CD4-positive, alpha-beta memory T cell (primary cell): Measurements from ENCODE around the gene PABPC1L2A. TPM values are rescaled to one million over a fixed set of nuclear protein-coding genes. Genes with fewer than 3 reads are reported as not detected.
A peak's percentile ranks its signal among the peaks of the same experiment; 100 is the strongest.
"Not testable (repeated sequence)": the region's sequence is repeated elsewhere in the genome, so short reads cannot be mapped to it uniquely, and the experiment has no call there.

Experiments used
- CTCF ChIA-PET: fragments of 350-600 bp; sonication (Branson Sonifier 250); formaldehyde crosslinking; loops from one replicate; lab custom pipeline; 2021; ENCODE audit warnings: inconsistent platforms; ENCODE audit not compliant: partially characterized antibody; lab: Charles Lee
- POLR2A ChIA-PET: fragments of 350-600 bp; sonication (Branson Sonifier 250); formaldehyde crosslinking; loops from one replicate; lab custom pipeline; 2021; ENCODE audit not compliant: partially characterized antibody; lab: Charles Lee
- DNase-seq, 5 donors: peaks; one replicate each; pipeline versions ENCODE4 v3.0.0 to v3.0.0-alpha.2; 2020 to 2022; ENCODE audit warnings: mixed read lengths in 1 of 5
- H3K27ac ChIP-seq: one replicate; pipeline ENCODE4 v1.7.0; 2013; ENCODE audit warnings: low read depth, low read length
- H3K27me3 ChIP-seq: 2 replicates; pipeline ENCODE4 v1.7.0; 2013; ENCODE audit warnings: mild to moderate bottlenecking, low read length, moderate library complexity; ENCODE audit not compliant: insufficient read depth
- H3K36me3 ChIP-seq: 2 replicates; pipeline ENCODE4 v1.7.0; 2013; ENCODE audit warnings: mild to moderate bottlenecking, low read length, moderate library complexity; ENCODE audit not compliant: insufficient read depth
- H3K4me1 ChIP-seq: 2 replicates; pipeline ENCODE4 v1.7.0; 2013; ENCODE audit warnings: mild to moderate bottlenecking, low read length, moderate library complexity; ENCODE audit not compliant: insufficient read depth
- H3K4me3 ChIP-seq, 2 donors: one replicate each; pipeline ENCODE4 v1.7.0; 2013; ENCODE audit warnings: low read length in 2 of 2, mild to moderate bottlenecking in 1 of 2
- H3K9me3 ChIP-seq, 2 donors: one replicate each; pipeline ENCODE4 v1.7.0; 2013; ENCODE audit warnings: low read length in 2 of 2, control low read depth in 1 of 2; ENCODE audit not compliant: control insufficient read depth in 1 of 2
- H3K27ac Mint-ChIP-seq, 7 donors: one replicate each; pipeline ENCODE4 v1.8.0; 2020 to 2021; ENCODE audit warnings: mixed read lengths in 7 of 7, mild to moderate bottlenecking in 6 of 7, inconsistent platforms in 3 of 7, moderate library complexity in 3 of 7
- H3K27me3 Mint-ChIP-seq, 2 donors: one replicate each; pipeline ENCODE4 v1.8.0; 2020 to 2021; ENCODE audit warnings: mixed read lengths in 2 of 2
- H3K36me3 Mint-ChIP-seq, 2 donors: one replicate each; pipeline ENCODE4 v1.8.0; 2020 to 2021; ENCODE audit warnings: mixed read lengths in 2 of 2, inconsistent platforms in 1 of 2, mild to moderate bottlenecking in 1 of 2
- H3K4me1 Mint-ChIP-seq, 4 donors: one replicate each; pipeline ENCODE4 v1.8.0; 2020 to 2021; ENCODE audit warnings: mixed read lengths in 4 of 4, mild to moderate bottlenecking in 1 of 4
- H3K4me3 Mint-ChIP-seq, 8 donors: one replicate each; pipeline ENCODE4 v1.8.0; 2020 to 2021; ENCODE audit warnings: mixed read lengths in 8 of 8, mild to moderate bottlenecking in 7 of 8, moderate library complexity in 6 of 8, inconsistent platforms in 3 of 8
- H3K9me3 Mint-ChIP-seq, 8 donors: one replicate each; pipeline ENCODE4 v1.8.0; 2020 to 2021; ENCODE audit warnings: mixed read lengths in 8 of 8, mild to moderate bottlenecking in 5 of 8, inconsistent platforms in 3 of 8, moderate library complexity in 1 of 8
- intact Hi-C: fragments of 100-400 bp; cut with micrococcal nuclease; formaldehyde crosslinking; loops from one replicate; pipeline ENCODE4 v1.15.1; 2023
- polyA plus RNA-seq, 2 donors: library from polyadenylated mRNA; unstranded; fragments of 300-500 nt; fragmentation: Illumina TruSeq; gene quantifications; one replicate each; pipeline ENCODE4 v1.2.3, GENCODE V29; 2021
- total RNA-seq, 2 experiments: library from RNA; stranded (reverse); gene quantifications; one replicate each; pipeline ENCODE4 v1.2.3, GENCODE V29; 2021

PABPC1L2A gene
- total and polyA plus RNA-seq, 4 experiments from 2014 or later: not detected

DNA sequence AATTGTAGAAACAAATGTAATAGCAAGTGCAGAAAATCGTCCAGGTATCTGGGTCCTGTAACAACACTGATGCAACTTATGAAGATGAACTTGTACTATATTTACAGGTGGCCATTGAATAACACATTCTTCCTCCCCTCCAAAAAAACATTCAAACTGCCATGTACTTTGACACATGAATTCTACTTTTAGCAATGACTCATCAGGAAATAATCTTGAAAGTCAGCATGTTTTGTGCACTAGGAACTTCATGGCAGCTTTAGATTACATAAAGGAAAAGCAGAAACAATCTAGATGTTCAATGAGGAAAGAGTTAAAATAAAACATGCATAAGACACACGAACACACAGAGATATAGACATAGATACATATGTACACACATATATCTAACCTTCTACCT lies 2.5 kb downstream of the PABPC1L2A start:
- no peaks in the 10 kb centered on the region for H3K36me3 Mint-ChIP-seq
- intact Hi-C loops: no loop called here
- Histone ChIP-seq H3K27ac (no peak overlapping the region), H3K4me1 (no peaks in the 10 kb centered on the region), H3K27me3 (no peaks in the 10 kb centered on the region), H3K4me3 (no peak overlapping the region), H3K9me3 (no peaks in the 10 kb centered on the region), H3K36me3 (no peaks in the 10 kb centered on the region)
- H3K4me1 Mint-ChIP-seq: no peaks in the 10 kb centered on the region
- H3K9me3 Mint-ChIP-seq: peaks cover 0 to 4% (median 0%) of the 10 kb centered on the region in 8 donors
- peaks cover 5 to 7% of the 10 kb centered on the region in 2 donors for H3K27me3 Mint-ChIP-seq
- no peak overlapping the region for H3K4me3 Mint-ChIP-seq
- no peak overlapping the region for H3K27ac Mint-ChIP-seq
- ChIA-PET POLR2A (no interaction called here), CTCF (no interaction called here)
- DNase-seq: no peak

DNA sequence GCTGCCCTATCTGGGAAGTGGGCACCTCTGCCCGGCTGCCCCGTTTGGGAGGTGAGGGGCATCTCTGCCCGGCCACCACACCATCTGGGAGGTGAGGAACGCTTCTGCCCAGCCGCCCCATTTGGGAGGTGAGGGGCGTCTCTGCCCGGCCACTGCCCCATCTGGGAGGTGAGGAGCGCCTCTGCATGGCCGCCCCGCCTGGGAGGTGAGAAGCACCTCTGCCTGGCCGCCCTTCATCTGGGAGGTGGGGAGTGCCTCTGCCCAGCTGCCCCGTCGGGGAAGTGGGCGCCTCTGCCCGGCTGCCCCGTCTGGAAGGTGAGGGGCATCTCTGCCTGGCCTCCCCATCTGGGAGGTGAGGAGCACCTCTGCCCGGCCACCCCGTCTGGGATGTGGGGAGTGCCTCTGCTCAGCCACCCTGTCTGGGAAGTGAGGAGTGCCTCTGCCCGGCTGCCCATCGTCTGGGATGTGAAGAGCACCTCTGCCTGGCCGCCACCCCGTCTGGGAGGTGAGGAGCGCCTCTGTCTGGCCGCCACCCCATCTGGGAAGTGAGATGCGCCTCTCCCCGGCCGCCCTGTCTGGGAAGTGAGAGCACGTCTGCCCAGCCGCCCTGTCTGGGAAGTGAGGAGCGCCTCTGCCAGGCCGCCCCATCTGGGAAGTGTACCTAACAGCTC lies 9.8 kb downstream of the PABPC1L2A start:
- CTCF ChIA-PET: no interaction called here
- Histone ChIP-seq H3K27ac (no peak overlapping the region), H3K9me3 (no peaks in the 10 kb centered on the region), H3K27me3 (no peaks in the 10 kb centered on the region), H3K4me1 (no peaks in the 10 kb centered on the region), H3K4me3 (no peak overlapping the region), H3K36me3 (no peaks in the 10 kb centered on the region)
- peak in 1 of 5 donors; percentile 36 for DNase-seq
- no peak overlapping the region for H3K4me3 Mint-ChIP-seq
- intact Hi-C loops: no loop called here
- H3K9me3 Mint-ChIP-seq: peaks cover 0 to 23% (median 9%) of the 10 kb centered on the region in 8 donors
- H3K4me1 Mint-ChIP-seq: no peaks in the 10 kb centered on the region
- H3K36me3 Mint-ChIP-seq: no peaks in the 10 kb centered on the region
- H3K27ac Mint-ChIP-seq: no peak overlapping the region
- peaks cover 0 to 1% of the 10 kb centered on the region in 2 donors for H3K27me3 Mint-ChIP-seq
- POLR2A ChIA-PET: no interaction called here

GRCh38 chrX:73068467-73069364 lies 10.6 kb downstream of the PABPC1L2A start:
- CTCF ChIA-PET: no interaction called here

GRCh38 chrX:73067761-73068466 lies 11.4 kb downstream of the PABPC1L2A start:
- H3K4me1 ChIP-seq, H3K27me3 ChIP-seq, H3K36me3 Mint-ChIP-seq, H3K27ac Mint-ChIP-seq, H3K36me3 ChIP-seq, CTCF ChIA-PET, H3K4me3 ChIP-seq, H3K4me3 Mint-ChIP-seq, intact Hi-C loops, DNase-seq, POLR2A ChIA-PET, H3K27me3 Mint-ChIP-seq, H3K27ac ChIP-seq, H3K9me3 ChIP-seq, H3K4me1 Mint-ChIP-seq: not testable (repeated sequence)
- H3K9me3 Mint-ChIP-seq: peaks cover 0 to 23% (median 9%) of the 10 kb centered on the region in 8 donors

More at GRCh38 chrX:73068467-73069364, 10.6 kb downstream of the PABPC1L2A start:
- intact Hi-C loops: no loop called here
- H3K27ac ChIP-seq: no peak overlapping the region
- DNase-seq: peak in 1 of 5 donors; percentile 7
- no peak overlapping the region for H3K4me3 ChIP-seq
- Mint-ChIP-seq H3K27me3 (peaks cover 0 to 1% of the 10 kb centered on the region in 2 donors), H3K27ac (no peak overlapping the region), H3K4me1 (no peaks in the 10 kb centered on the region), H3K36me3 (no peaks in the 10 kb centered on the region), H3K9me3 (peaks cover 0 to 23% (median 9%) of the 10 kb centered on the region in 8 donors), H3K4me3 (no peak overlapping the region)
- no peaks in the 10 kb centered on the region for H3K9me3 ChIP-seq
- no peaks in the 10 kb centered on the region for H3K4me1 ChIP-seq
- H3K36me3 ChIP-seq: no peaks in the 10 kb centered on the region
- no peaks in the 10 kb centered on the region for H3K27me3 ChIP-seq
- POLR2A ChIA-PET: no interaction called here

DNA sequence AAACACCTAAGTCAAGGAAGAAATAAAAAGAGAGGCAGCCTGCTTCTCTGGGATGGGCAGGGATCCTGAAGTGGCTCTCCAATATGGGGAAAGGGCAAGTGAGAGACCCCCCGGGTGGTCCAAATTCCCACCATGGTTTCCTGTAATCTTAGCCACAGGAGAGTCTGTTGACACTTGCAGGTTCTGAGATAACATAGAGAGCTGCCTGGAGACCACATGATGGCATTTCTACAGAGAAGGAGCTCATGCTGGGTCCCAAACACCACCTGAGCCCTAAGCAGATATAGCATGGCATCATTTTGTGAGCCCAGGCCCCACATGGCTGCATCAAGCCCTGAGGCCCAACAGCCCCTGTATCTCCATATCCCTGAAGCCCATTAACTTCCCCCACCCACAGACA lies 50.4 kb downstream of the PABPC1L2A start:
- ChIA-PET POLR2A (no interaction called here), CTCF (no interaction called here)
- DNase-seq: no peak
- Histone ChIP-seq H3K27me3 (no peaks in the 10 kb centered on the region), H3K4me1 (no peaks in the 10 kb centered on the region), H3K4me3 (no peak overlapping the region), H3K27ac (no peak overlapping the region), H3K9me3 (no peaks in the 10 kb centered on the region), H3K36me3 (no peaks in the 10 kb centered on the region)
- H3K27me3 Mint-ChIP-seq: no peaks in the 10 kb centered on the region
- H3K27ac Mint-ChIP-seq: no peak overlapping the region
- H3K9me3 Mint-ChIP-seq: peaks cover 0 to 20% (median 9%) of the 10 kb centered on the region in 8 donors
- intact Hi-C loops: no loop called here
- H3K36me3 Mint-ChIP-seq: no peaks in the 10 kb centered on the region
- no peak overlapping the region for H3K4me3 Mint-ChIP-seq
- H3K4me1 Mint-ChIP-seq: no peaks in the 10 kb centered on the region

Other genes with a start within 250 kb of the PABPC1L2A start
- not detected for gene FAM236C, start 166.9 kb downstream of the PABPC1L2A start, total RNA-seq
- gene FAM236C, start 166.9 kb downstream of the PABPC1L2A start, polyA plus RNA-seq: not detected
- not detected for gene FAM236A, start 141.3 kb downstream of the PABPC1L2A start, total RNA-seq
- not detected for gene FAM236A, start 141.3 kb downstream of the PABPC1L2A start, polyA plus RNA-seq
- gene DMRTC1, start 135.7 kb downstream of the PABPC1L2A start, total RNA-seq: 1 to 10 TPM in 1 of 2 experiments, under 1 TPM in 1; 0.36 to 1.1 TPM
- under 1 TPM; 0.32 to 0.59 TPM for gene DMRTC1, start 135.7 kb downstream of the PABPC1L2A start, polyA plus RNA-seq
- not detected for gene PABPC1L2B, start 76.6 kb downstream of the PABPC1L2A start, total RNA-seq
- gene PABPC1L2B, start 76.6 kb downstream of the PABPC1L2A start, polyA plus RNA-seq: not detected
- 10 to 100 TPM; 19.1 to 20.9 TPM for gene NAP1L2, start 135.3 kb upstream of the PABPC1L2A start, total RNA-seq
- 1 to 10 TPM in 1 of 2 donors, under 1 TPM in 1; 0.63 to 2.9 TPM for gene NAP1L2, start 135.3 kb upstream of the PABPC1L2A start, polyA plus RNA-seq